Activated CD4-positive, alpha-beta T cell treated with anti-CD3 and anti-CD28 coated beads, Interleukin-10, Interleukin-2, amounts not matched to agents 100 ng/mL and 50 ng/mL, durations not matched to agents 16 hours and 8 hours (primary cell): ENCODE data around the gene HELT.

Experiments
- DNase-seq: peaks from one replicate; pipeline ENCODE4 v3.0.0-alpha.2; 2020

HELT gene

GRCh38 chr4:185004562-185005218 is 13.6 kb upstream of the HELT start:
- no peak for DNase-seq

- DNase-seq: peak; percentile 83
Observed at GRCh38 chr4:185005219-185005819, 13.0 kb upstream of the HELT start.

- peak; percentile 24 for DNase-seq
Observed at GRCh38 chr4:185011408-185011807, 6.9 kb upstream of the HELT start.

- peak; percentile 25 for DNase-seq
Observed at GRCh38 chr4:185013417-185014125, 4.7 kb upstream of the HELT start.

- no peak for DNase-seq
Observed at GRCh38 chr4:185015108-185015507, 3.2 kb upstream of the HELT start.

GRCh38 chr4:185016101-185016940 is 2.0 kb upstream of the HELT start:
- no peak for DNase-seq

- DNase-seq: no peak
Observed at GRCh38 chr4:185016946-185017758, 1.1 kb upstream of the HELT start.

- DNase-seq: no peak
Observed at GRCh38 chr4:185018834-185019455, 655 bp downstream of the HELT start.

- DNase-seq: no peak
Observed at GRCh38 chr4:185019456-185020292, 1.4 kb downstream of the HELT start.

- no peak for DNase-seq
Observed at GRCh38 chr4:185020293-185020808, 2.1 kb downstream of the HELT start.

GRCh38 chr4:185020863-185021761 is 2.8 kb downstream of the HELT start:
- no peak for DNase-seq

GRCh38 chr4:185023471-185023870 is 5.2 kb downstream of the HELT start:
- no peak for DNase-seq

- no peak for DNase-seq
Observed at GRCh38 chr4:185028625-185029024, 10.3 kb downstream of the HELT start.

GRCh38 chr4:185031611-185032010 is 13.3 kb downstream of the HELT start:
- no peak for DNase-seq

GRCh38 chr4:185033072-185033471 is 14.8 kb downstream of the HELT start:
- no peak for DNase-seq

- DNase-seq: no peak
Observed at GRCh38 chr4:185033950-185034349, 15.7 kb downstream of the HELT start.

GRCh38 chr4:185035284-185035683 is 17.0 kb downstream of the HELT start:
- DNase-seq: no peak

- DNase-seq: no peak
Observed at GRCh38 chr4:185036019-185036418, 17.7 kb downstream of the HELT start.

GRCh38 chr4:185036842-185037241 is 18.6 kb downstream of the HELT start:
- DNase-seq: no peak
